Measurements from ENCODE around the gene LRRC4C. TPM values are rescaled to one million over a fixed set of nuclear protein-coding genes. Genes with fewer than 3 reads are reported as not detected.

Gene LRRC4C
- polyA plus RNA-seq, 1 donor from 2014 or later = 24.3 TPM

GRCh38 chr11:40293655-40294348, 1165.7 kb downstream of the LRRC4C start:
- Histone ChIP-seq H3K9ac (ENCODE audit: low read length) (peak overlapping the region; percentile 78), H3K79me2 (replicated peaks; ENCODE audit: insufficient read depth, low read length) (peaks cover 40% of the 10 kb centered on the region), H3K36me3 (ENCODE audit: insufficient read depth, low read length) (no peaks in the 10 kb centered on the region), H3K9me3 (ENCODE audit: low read length) (no peaks in the 10 kb centered on the region), H4K20me1 (ENCODE audit: insufficient read depth) (no peaks in the 10 kb centered on the region), H3F3A (ENCODE audit: insufficient read depth, low read length, poor library complexity, severe bottlenecking) (peaks cover 4% of the 10 kb centered on the region), H3K27ac (ENCODE audit: low read length) (peak overlapping the region; percentile 89), H2AFZ (ENCODE audit: low read depth, low read length) (peak overlapping the region; percentile 47), H3K4me3 (ENCODE audit: low read length) (peak overlapping the region; percentile 78), H3K9me2 (ENCODE audit: insufficient read depth, low read length) (no peaks in the 10 kb centered on the region), H3K4me2 (ENCODE audit: low read length) (no peak overlapping the region), H3K27me3 (ENCODE audit: insufficient read depth, low read depth, low read length) (no peaks in the 10 kb centered on the region)
- TF ChIP-seq MXI1 (conservative IDR thresholded peaks at IDR 0.05; ENCODE audit: poor library complexity, severe bottlenecking) = peak; percentile 58
- TF ChIP-seq, protein P1, sequence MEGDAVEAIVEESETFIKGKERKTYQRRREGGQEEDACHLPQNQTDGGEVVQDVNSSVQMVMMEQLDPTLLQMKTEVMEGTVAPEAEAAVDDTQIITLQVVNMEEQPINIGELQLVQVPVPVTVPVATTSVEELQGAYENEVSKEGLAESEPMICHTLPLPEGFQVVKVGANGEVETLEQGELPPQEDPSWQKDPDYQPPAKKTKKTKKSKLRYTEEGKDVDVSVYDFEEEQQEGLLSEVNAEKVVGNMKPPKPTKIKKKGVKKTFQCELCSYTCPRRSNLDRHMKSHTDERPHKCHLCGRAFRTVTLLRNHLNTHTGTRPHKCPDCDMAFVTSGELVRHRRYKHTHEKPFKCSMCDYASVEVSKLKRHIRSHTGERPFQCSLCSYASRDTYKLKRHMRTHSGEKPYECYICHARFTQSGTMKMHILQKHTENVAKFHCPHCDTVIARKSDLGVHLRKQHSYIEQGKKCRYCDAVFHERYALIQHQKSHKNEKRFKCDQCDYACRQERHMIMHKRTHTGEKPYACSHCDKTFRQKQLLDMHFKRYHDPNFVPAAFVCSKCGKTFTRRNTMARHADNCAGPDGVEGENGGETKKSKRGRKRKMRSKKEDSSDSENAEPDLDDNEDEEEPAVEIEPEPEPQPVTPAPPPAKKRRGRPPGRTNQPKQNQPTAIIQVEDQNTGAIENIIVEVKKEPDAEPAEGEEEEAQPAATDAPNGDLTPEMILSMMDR (IDR thresholded peaks at IDR 0.05; ENCODE audit: poor library complexity, severe bottlenecking) = peak; percentile 97
- peak; percentile 71 for TF ChIP-seq EP300 (conservative IDR thresholded peaks at IDR 0.05; ENCODE audit: poor library complexity, severe bottlenecking)
- no peak for TF ChIP-seq EZH2 (IDR thresholded peaks at IDR 0.05; ENCODE audit: borderline replicate concordance, insufficient read depth, low read length, poor library complexity, severe bottlenecking)
- peak; percentile 93 for TF ChIP-seq SMC3 (conservative IDR thresholded peaks at IDR 0.05; ENCODE audit: poor library complexity)
- peak; percentile 71 for TF ChIP-seq POLR2AphosphoS5 (IDR thresholded peaks at IDR 0.05)
- peak; percentile 33 for TF ChIP-seq TAF1 (IDR thresholded peaks at IDR 0.05; ENCODE audit: low read depth)
- peak; percentile 97 for TF ChIP-seq RAD21 (conservative IDR thresholded peaks at IDR 0.05)
- TF ChIP-seq, protein P2, sequence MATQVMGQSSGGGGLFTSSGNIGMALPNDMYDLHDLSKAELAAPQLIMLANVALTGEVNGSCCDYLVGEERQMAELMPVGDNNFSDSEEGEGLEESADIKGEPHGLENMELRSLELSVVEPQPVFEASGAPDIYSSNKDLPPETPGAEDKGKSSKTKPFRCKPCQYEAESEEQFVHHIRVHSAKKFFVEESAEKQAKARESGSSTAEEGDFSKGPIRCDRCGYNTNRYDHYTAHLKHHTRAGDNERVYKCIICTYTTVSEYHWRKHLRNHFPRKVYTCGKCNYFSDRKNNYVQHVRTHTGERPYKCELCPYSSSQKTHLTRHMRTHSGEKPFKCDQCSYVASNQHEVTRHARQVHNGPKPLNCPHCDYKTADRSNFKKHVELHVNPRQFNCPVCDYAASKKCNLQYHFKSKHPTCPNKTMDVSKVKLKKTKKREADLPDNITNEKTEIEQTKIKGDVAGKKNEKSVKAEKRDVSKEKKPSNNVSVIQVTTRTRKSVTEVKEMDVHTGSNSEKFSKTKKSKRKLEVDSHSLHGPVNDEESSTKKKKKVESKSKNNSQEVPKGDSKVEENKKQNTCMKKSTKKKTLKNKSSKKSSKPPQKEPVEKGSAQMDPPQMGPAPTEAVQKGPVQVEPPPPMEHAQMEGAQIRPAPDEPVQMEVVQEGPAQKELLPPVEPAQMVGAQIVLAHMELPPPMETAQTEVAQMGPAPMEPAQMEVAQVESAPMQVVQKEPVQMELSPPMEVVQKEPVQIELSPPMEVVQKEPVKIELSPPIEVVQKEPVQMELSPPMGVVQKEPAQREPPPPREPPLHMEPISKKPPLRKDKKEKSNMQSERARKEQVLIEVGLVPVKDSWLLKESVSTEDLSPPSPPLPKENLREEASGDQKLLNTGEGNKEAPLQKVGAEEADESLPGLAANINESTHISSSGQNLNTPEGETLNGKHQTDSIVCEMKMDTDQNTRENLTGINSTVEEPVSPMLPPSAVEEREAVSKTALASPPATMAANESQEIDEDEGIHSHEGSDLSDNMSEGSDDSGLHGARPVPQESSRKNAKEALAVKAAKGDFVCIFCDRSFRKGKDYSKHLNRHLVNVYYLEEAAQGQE (IDR thresholded peaks at IDR 0.05; ENCODE audit: borderline replicate concordance) = no peak

DNA sequence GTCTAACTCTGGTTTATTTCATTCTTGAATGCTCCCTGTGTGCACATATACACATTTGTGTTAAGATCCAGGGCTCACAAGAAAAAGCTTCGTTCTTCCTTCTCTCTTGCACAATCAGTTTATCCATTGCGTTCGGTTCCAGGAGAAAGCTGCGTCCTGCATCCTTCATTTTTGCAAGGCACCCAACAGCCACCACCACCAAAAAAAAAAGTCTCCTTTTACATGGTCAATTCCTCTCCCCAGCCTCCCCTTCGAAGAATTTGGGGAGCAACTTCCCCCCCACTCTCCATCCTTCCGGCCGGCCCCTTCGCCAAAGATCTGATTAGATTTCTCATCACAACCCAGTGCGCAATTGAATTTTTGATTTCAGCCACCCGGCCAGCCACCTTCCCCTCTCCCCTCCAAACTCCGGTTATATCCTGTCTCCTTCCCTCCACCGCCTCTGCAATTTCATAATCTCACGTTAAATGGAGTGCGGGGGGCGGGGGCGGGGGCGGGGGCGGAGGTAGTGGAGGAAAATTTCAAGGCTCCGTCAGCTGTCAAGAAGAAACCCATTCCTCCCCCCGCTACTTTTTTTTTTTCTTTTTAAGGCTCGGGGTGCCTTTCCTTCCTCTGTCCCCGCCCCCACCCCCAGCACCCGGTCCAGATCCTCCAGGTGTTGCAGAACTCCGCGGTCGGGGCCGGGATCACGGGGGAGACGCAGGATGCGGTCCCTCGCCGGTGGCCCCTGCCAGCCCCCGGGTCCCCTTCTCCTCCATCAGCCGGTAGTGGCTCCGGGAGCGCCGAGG, 1166.5 kb downstream of the LRRC4C start:
- H3K27me3 ChIP-seq (ENCODE audit: insufficient read depth, low read depth, low read length) = no peaks in the 10 kb centered on the region
- TF ChIP-seq EP300 (conservative IDR thresholded peaks at IDR 0.05; ENCODE audit: poor library complexity, severe bottlenecking) = no peak
- peak; percentile 27 for TF ChIP-seq RAD21 (conservative IDR thresholded peaks at IDR 0.05)
- TF ChIP-seq SMC3 (conservative IDR thresholded peaks at IDR 0.05; ENCODE audit: poor library complexity) = peak; percentile 28
- TF ChIP-seq, protein P2 (IDR thresholded peaks at IDR 0.05; ENCODE audit: borderline replicate concordance) = no peak
- H3K4me3 ChIP-seq (ENCODE audit: low read length) = peak overlapping the region; percentile 78
- H3K27ac ChIP-seq (ENCODE audit: low read length) = peak overlapping the region; percentile 89
- H4K20me1 ChIP-seq (ENCODE audit: insufficient read depth) = no peaks in the 10 kb centered on the region
- H3K4me2 ChIP-seq (ENCODE audit: low read length) = peak overlapping the region; percentile 93
- H3K9ac ChIP-seq (ENCODE audit: low read length) = peak overlapping the region; percentile 78
- H3K9me3 ChIP-seq (ENCODE audit: low read length) = no peaks in the 10 kb centered on the region
- peak overlapping the region; percentile 47 for H2AFZ ChIP-seq (ENCODE audit: low read depth, low read length)
- peaks cover 49% of the 10 kb centered on the region for H3K79me2 ChIP-seq (replicated peaks; ENCODE audit: insufficient read depth, low read length)
- no peaks in the 10 kb centered on the region for H3K9me2 ChIP-seq (ENCODE audit: insufficient read depth, low read length)
- H3F3A ChIP-seq (ENCODE audit: insufficient read depth, low read length, poor library complexity, severe bottlenecking) = peaks cover 4% of the 10 kb centered on the region
- H3K36me3 ChIP-seq (ENCODE audit: insufficient read depth, low read length) = no peaks in the 10 kb centered on the region

Measured in neural cell (in vitro differentiated cells).